Bronchial epithelial cell (primary cell): ENCODE results near the gene TMEM267. TPM values are rescaled to one million over a fixed set of nuclear protein-coding genes. Genes with fewer than 3 reads are reported as not detected.

Source experiments
- DNase-seq: peaks from one replicate; pipeline ENCODE4 v3.0.0-alpha.2; 2010; ENCODE audit warnings: low read depth
- FAIRE-seq: peaks from 2 replicates; lab custom pipeline; 2011; peaks lifted over from hg19 to GRCh38; lab: Jason Lieb, UNC
- H3K27me3 ChIP-seq: 2 replicates; pipeline ENCODE4 v1.5.1; 2011; ENCODE audit warnings: low read length; ENCODE audit not compliant: control insufficient read depth, insufficient read depth
- H3K36me3 ChIP-seq: 2 replicates; pipeline ENCODE4 v1.5.1; 2011; ENCODE audit warnings: low read length; ENCODE audit not compliant: control insufficient read depth, insufficient read depth
- H3K4me3 ChIP-seq: 2 replicates; pipeline ENCODE4 v1.5.1; 2011; ENCODE audit warnings: mild to moderate bottlenecking, low read depth, low read length, control low read depth
- total RNA-seq: library from RNA; depleted of rRNA; stranded (reverse); fragments of >200 nt; gene quantifications from 2 replicates; pipeline ENCODE4 v1.2.1, GENCODE V29; 2014
- TF ChIP-seq, protein P1 (sequence below): IDR thresholded peaks from 2 replicates; pipeline ENCODE4 v1.5.1; 2011; ENCODE audit warnings: mild to moderate bottlenecking, moderate library complexity, low read length, control low read depth, inconsistent platforms; ENCODE audit not compliant: insufficient read depth, severe bottlenecking

Gene TMEM267
- 12.4 and 30.6 TPM in 2 replicates for total RNA-seq

DNA sequence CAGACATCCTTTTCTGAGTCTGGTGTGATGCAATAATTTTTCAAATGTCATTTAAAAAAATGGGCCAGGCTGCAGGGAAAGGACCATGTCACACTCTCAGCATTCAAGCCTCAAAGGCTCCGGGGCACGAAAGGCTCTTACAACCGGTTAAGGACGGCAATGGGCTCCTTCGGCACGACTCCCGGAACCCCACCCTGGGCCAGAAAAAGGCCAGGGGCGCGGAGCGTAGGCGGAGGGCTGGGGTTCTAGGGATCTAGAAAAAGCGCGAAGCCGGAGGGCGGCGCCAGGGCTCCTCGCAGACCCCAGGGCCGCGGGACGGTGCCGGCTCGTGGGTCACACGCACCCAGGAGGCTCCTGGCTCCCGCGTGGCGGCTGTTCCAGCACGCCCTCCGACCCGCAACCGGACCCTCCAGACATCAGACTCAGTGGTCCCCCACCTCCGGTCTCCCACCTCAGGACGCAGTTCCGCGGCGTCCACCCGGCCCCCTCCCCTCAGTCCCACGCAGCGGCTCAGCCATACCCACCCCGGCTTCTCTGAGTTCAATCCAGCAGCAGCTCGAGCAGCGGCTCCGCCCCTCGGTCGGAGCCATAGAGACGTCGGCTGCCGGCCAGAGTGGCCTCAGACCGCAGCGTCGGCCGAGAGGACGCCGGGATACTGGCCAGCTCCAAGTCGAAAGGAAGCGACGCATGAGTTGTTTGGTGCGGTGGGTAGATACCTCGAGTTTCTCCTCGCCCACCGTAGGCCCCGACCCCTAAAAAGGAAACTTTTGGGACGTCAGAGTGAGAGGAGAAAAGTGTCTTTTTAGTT lies at the start of gene TMEM267:
TSS of gene TMEM267 (minus strand) at position 568 of the 808 bp plus-strand sequence. CDS start 29,896 bp downstream, outside the sequence.
- no peak for FAIRE-seq
- Histone ChIP-seq H3K4me3 (peak within 1 kb of the TSS; percentile 96), H3K27me3 (no peaks in the 10 kb centered on the region), H3K36me3 (no peaks in the 10 kb centered on the region)
- DNase-seq = peak; percentile 82
- TF ChIP-seq, protein P1, sequence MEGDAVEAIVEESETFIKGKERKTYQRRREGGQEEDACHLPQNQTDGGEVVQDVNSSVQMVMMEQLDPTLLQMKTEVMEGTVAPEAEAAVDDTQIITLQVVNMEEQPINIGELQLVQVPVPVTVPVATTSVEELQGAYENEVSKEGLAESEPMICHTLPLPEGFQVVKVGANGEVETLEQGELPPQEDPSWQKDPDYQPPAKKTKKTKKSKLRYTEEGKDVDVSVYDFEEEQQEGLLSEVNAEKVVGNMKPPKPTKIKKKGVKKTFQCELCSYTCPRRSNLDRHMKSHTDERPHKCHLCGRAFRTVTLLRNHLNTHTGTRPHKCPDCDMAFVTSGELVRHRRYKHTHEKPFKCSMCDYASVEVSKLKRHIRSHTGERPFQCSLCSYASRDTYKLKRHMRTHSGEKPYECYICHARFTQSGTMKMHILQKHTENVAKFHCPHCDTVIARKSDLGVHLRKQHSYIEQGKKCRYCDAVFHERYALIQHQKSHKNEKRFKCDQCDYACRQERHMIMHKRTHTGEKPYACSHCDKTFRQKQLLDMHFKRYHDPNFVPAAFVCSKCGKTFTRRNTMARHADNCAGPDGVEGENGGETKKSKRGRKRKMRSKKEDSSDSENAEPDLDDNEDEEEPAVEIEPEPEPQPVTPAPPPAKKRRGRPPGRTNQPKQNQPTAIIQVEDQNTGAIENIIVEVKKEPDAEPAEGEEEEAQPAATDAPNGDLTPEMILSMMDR = no peak

DNA sequence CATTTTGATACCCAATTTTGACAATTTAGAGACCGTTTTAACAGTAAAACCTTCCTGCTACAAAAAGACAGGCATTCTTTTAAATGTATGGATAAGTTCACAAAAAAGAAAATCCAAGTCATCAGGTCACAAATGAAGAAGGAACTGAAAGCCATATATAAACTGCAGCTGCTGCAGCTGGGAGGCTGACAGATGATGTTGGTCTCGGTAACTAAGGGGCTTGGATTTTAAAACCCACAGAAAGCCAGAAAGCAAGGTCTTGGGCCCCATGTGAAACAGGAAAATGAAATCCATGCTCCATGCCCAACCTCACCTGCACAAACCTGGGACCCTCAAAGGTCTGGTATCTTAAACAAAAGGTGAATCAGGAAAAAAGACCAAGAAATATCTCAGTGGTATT lies 47.0 kb upstream of the TMEM267 start:
- TF ChIP-seq, protein P1 = no peak
- no peak overlapping the region for H3K4me3 ChIP-seq
- peaks cover 6% of the 10 kb centered on the region for H3K36me3 ChIP-seq
- FAIRE-seq (no peak), DNase-seq (no peak)
- H3K27me3 ChIP-seq = no peaks in the 10 kb centered on the region

DNA sequence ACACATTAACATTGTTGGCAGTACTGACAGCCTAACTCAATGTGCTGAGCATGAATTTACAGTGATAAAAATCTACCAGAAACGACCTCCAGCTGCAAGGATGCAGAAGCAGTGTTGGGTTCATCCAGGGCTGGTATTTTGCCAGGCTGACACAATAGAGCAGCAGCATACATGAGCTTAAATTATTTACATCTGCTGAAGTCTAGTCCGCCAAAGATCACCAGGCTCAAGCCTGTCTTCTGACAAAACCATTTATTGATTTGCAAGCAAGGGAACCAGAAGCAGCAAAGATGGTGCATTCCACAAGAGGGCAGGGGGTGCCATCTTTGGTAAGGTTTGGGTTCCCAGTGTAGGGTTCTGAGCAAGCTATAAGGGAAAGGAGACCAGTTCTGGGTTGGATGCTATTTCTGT lies 40.0 kb upstream of the TMEM267 start:
- Histone ChIP-seq H3K36me3 (peaks cover 4% of the 10 kb centered on the region), H3K27me3 (no peaks in the 10 kb centered on the region), H3K4me3 (no peak overlapping the region)
- FAIRE-seq (no peak), DNase-seq (no peak)
- TF ChIP-seq, protein P1 = no peak

- H3K4me3 ChIP-seq = no peak overlapping the region
- DNase-seq = no peak
- TF ChIP-seq, protein P1 = no peak
- FAIRE-seq = no peak
- peaks cover 1% of the 10 kb centered on the region for H3K36me3 ChIP-seq
- no peaks in the 10 kb centered on the region for H3K27me3 ChIP-seq
Measured at GRCh38 chr5:43520615-43521014, 37.0 kb upstream of the TMEM267 start.

- no peaks in the 10 kb centered on the region for H3K36me3 ChIP-seq
- H3K27me3 ChIP-seq = no peaks in the 10 kb centered on the region
- FAIRE-seq = no peak
- DNase-seq = no peak
- TF ChIP-seq, protein P1 = no peak
- H3K4me3 ChIP-seq = peak overlapping the region; percentile 51
Measured at GRCh38 chr5:43515678-43516048, 32.0 kb upstream of the TMEM267 start.
